NCI-H1092 (cell line): ENCODE data around the gene FOXP2.
"Not testable (repeated sequence)": the region's sequence is repeated elsewhere in the genome, so short reads cannot be mapped to it uniquely, and the experiment has no call there.

Source experiments
- DNase-seq: peaks from one replicate; lab custom pipeline; 2025; lab: John Stamatoyannopoulos, UW

Gene FOXP2

DNA sequence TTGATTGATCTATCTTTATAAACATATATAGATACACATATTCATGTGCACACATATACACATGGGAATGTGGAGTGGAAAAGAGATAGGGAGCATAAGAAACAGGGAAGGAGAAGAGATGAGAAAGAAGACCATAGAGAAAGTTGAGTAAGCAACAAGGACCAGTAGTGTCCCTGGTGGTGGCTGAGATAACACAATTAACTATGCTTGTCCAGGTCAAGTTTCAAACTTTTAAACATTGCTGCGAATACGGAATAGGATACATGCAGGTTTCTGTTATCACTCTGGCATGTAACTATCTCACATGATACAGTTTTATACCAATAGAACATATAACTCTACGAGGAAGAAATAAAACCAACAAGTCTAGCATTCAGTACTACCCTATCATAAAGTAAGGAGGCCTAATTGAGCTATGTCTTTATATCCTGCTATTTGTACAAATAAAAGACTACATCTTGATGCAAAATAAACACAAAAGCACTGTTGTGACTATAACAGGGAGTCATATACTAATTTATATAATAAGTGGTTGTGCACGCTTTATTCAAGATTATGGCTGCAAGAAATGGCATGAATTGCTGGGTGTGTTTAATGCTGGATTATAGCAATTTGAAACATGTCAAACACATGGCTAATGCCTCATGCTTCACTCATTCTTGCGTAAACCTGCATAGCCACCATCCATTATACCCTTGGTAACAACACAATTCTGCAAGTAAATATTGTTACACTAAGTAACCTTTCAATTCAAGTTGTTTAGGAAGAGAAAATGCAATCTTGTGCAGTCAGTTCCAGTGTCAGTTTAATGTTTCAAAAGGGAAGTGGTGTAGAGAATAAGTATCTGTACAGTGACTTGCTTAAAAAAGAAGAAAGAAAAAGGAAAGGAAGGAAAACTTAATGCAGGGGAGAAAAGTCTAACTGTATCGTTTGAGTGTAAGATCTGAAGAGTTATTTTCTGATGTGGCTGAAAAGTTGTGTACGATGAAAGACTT, 8.2 kb downstream of the FOXP2 start:
- DNase-seq, result no peak

DNA sequence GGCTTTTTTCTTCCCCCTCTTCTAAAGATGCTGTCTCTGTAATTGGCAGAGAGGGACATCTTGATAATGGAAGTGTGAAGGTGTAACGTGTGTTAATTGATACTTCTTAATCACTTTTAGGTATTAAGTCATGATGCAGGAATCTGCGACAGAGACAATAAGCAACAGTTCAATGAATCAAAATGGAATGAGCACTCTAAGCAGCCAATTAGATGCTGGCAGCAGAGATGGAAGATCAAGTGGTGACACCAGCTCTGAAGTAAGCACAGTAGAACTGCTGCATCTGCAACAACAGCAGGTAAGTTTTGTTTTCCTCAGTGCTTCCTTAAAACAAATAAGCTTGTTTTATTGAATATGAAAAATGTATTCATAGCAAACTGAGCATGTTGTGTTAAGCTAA, 11.8 kb downstream of the FOXP2 start:
- no peak for DNase-seq

DNA sequence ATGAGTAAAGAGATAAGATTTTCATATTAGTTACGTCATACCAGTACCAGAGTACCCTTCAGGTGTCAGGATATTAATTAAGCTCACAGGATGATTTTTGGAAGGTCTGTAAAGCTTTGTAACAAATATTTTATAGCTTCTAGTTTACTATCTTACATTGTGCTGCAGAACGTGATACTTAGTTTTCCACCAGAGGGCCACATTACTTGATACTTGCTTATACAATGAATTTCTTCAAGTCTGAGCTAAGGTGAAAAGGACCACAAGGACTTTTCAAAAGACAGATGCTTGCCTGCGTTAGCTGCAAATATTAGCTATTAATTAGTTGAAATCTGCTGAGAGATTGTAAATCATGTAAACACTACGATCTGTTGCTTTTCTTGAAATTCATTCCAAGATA, 12.2 kb downstream of the FOXP2 start:
- no peak for DNase-seq

DNA sequence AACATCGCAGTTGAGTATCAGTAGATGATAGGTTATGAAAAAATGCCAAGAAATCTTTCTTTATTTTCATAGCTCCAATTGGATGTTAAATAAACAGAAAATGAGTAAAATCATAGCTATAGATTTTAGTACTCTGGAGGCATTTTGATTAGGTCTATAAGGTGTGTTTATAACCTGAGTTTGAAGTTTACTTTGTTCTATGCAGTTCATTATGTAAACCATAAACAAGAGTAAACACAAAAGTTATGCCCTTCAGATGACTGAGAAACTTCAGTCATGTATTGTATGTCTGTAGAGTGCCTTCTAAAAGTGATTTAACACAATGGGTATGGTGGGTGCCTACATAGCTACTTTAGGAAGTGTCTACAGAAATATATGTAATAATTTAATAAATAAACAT, 13.6 kb downstream of the FOXP2 start:
- DNase-seq, result no peak

DNA sequence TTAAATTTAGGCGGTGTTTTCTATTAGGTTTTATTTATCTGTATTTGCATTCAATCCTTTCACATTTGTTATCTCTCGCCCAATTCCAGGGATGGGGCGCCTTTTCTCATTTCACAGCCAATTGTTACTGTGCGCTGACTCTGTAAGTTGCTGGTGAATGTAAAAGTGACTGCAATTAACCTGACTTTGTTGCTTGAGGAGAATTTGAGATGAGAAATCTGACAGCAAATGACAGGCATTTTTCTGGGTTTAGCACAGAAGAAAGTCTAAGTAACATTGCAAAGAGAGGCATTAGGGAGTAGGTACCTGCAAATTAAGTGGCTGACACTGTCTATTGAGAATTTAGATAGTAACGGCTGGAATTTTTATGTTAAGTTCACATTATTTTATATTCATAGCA, 16.6 kb downstream of the FOXP2 start:
- no peak for DNase-seq

DNA sequence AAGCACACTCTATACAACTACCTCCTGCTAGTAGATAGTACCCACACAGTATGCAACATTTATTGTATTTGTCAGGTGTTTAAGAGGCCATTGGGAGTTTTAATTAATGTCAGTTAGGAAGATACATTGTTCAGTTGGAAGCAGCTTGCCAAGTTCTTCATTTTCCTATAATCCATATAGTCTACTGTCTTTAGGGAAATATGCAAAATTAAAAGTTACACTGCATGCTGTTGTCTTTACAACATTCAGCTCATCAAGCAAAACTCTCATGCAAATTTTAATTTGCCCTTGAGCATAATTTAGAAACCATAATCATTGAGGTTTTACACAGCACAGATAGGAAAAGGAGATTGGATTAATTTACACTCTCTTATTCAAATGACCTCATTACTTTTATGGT, 17.4 kb downstream of the FOXP2 start:
- no peak for DNase-seq

DNA sequence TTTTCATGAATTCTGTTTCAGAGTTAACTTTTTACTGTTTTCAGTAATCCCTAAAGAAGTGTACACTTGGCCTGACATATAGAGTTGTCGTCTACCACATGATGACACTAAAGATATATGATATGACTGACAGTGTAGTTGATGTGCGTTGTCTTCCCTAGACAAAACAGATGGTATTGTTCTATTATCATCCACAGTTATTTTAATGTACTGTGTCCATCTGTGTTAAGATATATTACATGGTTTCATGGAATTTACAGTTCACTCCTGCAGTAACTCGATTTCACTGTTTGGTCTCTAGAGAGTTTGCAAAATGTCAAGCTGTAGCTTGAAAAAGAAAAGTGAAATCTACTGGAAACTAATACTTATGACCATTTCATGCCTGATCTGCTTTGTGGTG, 18.1 kb downstream of the FOXP2 start:
- no peak for DNase-seq

DNA sequence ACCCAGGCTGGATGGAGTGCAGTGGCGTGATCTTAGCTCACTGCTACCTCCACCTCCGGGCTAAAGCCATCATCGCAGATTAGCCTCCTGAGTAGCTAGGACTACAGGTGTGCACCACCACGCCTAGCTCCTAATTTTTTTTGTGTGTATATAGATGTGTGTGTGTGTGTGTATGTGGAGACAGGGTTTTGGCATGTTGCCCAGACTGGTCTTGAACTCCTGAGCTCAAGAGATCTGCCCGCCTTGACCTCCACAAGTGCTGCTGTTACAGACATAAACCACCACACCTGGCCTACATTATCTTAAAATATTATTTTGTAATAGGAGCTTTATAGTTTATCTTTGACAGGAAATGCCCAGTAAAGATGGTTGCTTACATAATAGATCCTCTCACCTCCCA, 25.0 kb downstream of the FOXP2 start:
- DNase-seq, result no peak

DNA sequence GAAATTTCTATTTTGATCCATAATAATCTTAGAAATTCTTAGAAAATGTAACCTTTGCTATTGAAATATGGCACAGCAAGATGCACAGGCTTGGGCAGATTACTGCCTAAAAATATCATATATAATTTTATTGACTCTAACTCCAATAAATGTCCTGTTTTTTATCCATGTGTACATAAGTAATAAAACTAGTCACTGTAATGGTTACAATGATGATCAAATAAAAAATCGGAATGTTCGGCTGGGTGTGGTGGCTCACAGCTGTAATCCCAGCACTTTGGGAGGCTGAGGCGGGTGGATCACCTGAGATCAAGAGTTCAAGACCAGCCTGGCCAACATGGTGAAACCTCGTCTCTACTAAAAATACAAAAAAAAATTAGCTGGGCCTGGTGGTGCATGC, 26.3 kb downstream of the FOXP2 start:
- not testable (repeated sequence) for DNase-seq

DNA sequence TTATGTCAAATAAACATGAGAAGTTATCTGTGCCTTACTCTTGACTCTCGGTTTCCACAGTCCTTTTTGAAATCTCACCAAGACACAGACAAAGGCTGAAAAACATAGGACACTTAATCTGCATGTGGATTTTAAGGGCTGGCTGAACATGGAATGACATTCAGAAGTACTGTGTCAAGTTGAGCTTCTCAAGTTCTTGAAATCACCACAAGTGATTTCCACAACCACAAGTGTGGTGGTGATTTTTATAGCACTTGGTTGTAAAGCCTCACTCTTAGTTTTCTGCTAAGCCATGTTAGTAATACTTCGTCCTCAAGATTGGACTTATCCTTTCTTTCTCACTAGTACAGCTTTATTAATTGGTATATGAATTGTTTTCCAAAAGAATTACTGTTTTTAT, 29.6 kb downstream of the FOXP2 start:
- no peak for DNase-seq

DNA sequence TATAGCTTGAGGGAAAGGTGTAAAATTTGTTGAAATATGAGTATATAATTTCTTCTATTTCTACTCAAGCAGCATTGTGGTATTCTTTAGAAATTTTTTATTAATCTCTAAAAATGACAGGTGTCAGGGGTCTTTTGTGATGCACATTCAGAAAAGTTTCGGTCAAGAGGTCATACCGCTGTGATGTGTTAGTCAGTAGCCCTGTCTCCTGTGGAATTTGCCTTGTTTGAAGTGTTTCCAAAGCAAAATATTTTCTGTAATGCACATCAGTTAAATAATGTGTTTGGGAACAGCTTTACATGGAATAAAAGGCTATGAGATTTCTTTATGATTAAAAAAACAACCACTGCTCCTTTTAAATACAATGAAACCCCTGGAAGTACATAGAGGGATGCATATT, 35.8 kb downstream of the FOXP2 start:
- DNase-seq, result no peak

DNA sequence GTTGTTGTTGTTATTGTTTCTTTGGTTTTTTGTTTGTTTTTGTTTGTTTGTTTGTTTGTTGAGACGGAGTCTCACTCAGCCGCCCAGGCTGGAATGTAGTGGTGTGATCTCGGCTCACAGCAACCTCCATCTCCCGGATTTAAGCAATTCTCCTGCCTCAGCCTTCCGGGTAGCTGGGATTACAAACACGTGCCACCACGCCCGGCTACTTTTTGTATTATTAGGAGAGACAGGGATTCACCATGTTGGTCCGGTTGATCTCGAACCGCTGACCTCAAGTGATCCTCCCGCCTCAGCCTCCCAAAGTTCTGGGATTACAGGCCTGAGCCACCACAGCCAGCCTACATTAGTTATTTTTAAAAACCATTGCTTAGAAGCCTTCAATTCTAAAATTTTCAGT, 45.0 kb downstream of the FOXP2 start:
- DNase-seq, result no peak

DNA sequence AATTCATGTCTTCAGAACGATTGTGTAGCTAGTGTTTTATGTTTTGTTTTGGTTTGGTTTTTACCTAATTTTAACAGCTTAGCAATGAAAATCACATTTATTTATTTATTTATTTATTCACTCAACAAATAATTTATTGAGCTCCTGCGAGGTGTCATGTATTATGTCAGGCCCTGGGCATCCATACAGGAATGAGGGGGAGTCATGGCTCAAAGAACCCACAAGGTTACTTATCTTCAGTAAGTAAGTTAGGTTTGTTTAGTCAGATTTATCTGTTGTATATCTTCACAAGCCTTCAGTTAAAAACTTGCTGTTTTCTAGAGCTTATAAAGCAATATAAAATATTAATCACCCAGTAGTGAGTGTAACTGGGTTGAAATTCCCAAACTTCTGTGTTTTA, 45.4 kb downstream of the FOXP2 start:
- DNase-seq, result no peak

DNA sequence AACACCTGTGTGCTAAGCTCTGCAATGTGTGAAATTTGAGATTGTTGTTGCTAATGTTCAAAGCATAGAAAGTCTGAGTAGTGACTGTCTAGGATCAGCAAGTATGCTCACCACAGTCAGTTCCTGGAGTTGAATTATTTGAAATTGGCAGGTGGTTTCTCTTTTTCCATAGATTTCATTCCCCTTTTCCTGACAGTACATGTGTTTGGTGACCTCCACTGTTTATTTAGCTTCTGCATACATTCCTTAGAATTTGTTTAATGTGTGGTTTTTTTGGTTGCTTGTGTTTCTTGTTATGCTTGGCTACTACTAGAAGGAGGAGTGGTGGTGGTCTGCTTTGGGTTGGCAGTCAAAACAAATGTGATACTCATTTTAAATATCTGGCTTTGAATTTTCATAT, 52.3 kb downstream of the FOXP2 start:
- no peak for DNase-seq

DNA sequence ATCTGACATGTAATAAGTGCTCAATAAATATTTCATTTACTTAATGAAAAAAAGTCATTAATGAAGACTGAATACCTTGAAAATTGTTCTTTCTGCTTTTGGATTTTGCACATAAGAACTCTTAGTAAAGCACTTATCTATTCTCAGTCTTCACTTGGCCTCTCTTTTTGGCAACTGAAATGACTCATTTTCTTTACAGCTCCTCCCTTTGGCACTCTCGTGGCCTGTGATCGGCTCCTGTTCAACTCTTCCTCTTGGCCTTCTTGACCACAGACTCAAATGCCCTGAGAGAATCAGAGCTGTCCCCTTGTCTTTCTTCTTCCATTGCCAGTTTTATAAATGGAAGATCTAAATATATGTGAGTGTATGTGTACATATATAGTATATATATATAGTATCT, 54.2 kb downstream of the FOXP2 start:
- DNase-seq, result no peak

DNA sequence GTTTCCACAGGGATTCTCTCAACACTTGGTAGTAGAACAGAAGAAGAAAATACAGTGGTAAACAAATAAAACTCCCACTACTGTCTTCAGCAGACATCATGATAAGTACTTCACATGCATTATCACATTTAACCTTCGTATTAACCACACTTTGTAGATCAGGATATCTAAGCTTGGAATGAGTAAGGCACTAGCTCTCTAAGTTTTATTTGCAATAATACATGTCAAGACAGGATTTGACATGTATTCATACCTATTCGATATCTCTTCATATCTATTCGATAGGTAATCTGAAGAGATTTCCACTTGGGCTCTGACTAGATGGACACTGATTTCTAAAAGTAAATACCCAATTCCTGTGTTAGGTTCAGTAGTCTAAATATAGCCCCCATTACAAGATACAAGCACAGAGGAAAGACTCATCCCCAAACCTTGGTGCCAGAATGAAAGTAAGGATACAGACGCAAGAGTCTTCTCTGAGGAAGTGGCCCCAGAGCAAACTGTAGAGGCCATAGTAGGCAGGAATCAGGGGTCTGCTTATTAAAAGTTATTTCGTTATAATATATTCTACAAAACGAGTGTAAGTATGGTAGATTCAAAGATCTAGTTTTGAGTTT, 58.4 kb downstream of the FOXP2 start:
- DNase-seq, result no peak

DNA sequence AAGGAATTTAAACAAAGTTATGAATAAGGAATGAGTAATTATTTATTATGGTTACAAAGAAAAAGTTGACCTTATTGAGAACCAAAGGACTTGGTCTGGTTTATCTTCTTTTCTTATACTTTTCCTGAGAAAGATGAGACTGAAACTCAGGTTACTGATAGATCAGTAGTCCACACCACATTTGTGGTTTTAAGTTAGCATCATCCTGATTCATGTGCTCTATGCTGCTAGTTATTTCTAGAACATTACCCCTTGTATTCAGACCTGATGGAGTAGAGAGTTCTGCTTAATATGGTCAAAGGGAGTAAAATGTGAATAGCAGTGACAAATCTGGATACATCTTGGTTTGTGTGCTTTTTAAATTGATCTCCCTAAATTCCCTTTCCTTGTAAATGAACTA, 63.8 kb downstream of the FOXP2 start:
- no peak for DNase-seq

DNA sequence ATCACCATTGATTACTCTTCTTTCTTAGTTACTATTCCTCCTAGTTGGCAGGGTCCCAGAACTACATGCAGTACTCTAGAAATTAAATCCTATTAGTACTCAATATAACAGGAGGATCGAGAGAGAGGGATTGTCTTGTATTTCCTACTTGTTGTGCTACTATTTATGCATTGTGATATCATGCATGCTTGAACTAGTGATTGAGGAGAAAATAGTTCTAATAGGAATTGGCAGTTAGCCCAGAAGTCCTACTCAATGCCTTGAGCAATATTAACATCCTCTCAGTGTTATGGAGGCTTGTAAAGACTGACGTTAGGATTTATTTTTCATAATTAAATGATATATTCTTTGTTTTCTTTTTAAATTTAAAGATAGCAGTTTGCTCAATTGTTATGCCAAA, 67.4 kb downstream of the FOXP2 start:
- peak; percentile 26 for DNase-seq

DNA sequence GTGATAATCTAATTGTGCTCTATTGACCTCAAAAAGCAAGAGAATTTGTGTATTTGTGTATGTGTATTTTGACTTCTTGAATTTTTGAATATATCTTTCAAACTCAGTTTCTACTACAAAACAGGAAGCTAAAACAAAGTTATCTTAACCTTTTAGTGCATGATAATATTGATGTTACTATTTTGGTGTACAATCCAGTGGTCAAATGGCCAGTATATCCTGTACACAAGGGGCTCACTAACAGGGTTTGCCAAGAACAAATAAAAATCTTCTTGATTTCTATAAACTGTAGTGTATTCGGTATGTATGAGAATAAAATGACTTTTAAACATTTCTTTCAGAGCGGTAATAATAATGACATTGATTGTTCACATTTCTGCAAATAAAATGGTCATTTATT, 69.6 kb downstream of the FOXP2 start:
- no peak for DNase-seq

DNA sequence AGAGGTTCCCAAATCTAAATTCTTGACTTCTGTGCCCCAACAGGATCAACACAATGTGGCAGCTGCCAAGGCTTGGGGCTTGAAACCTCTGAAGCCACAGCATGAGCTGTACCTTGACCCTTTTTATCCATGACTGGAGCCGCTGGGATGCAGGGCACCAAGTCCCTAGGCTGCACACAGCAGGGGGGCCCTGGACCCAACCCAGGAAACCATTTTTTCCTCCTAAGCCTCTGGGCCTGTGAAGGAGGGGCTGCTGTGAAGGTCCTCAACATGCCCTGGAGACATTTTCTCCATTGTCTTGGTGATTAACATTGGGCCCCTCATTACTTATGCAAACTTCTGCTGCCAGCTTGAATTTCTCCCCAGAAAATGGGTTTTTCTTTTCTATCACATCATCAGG, 72.6 kb downstream of the FOXP2 start:
- no peak for DNase-seq

DNA sequence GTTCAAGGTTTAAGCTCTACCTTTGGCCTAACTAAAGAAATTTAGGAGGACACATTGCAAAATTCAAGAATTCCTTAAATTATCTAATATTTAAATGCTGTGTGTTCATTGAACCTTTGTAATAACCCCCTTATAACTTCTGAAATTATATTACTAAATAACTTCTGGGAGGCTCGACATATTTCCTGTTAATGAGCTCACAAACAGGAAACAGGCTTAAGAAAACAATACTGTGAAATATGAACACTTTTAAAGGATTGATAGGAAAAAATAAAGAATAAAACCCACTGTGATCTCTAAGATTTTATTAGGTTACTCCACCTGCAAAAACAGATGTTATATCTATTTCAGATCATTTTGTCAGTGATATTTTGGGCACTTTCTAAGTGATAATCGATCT, 74.1 kb downstream of the FOXP2 start:
- DNase-seq, result no peak

DNA sequence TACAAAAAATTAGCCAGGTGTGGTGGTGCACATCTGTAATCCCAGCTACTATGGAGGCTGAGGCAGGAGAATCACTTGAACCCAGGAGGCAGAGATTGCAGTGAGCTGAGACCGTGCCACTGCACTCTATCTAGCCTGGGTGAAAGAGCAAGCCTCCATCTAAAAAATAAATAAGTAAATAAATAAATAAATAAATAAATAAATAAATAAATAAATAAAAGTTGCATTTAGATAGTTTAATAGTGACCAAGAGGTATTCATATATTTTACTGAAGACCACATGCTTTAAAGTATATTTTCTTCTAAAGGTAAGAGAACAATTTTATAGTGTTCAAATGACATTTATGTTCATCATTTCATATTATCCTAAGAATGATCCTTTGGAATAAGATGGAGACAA, 82.9 kb downstream of the FOXP2 start:
- not testable (repeated sequence) for DNase-seq

DNA sequence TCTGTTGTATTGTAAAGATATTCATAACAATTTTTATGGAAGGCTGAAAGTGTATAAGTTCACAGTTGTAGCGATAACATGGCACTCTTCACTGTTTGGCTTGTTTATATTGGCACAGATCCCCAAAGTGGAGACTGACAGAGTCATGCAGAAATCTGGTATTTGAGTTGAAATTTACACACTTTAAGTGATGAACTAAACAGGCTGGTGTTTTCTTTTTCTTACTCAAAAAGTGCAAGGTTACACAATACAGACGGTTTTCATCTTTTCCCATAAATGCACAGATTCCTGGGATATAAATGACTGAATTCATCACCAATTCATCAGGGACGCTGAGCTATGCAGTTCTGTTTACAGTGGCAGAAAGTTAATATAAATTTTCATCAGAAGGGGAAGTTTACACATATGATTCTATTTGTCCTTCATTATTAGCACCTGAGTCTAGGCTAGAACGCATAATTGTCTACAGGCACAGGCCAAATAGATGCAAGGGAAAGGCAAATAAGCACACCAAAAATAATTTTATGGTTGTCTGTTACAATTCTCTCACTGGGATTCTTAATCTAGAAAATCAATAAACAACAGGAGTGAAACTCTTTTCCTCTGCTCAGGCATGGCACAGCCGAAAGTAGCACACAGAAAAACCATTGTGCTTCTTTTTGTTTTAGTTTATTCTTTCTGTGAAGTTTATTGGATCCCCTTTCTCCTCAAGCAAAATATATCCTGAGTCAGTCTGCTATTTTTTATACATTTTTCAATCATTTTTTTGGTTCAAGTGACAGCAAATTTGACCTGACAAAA, 88.0 kb downstream of the FOXP2 start:
- no peak for DNase-seq
